SW480 (cell line): ENCODE results near the gene CAPN11.

Source experiments
- DNase-seq: peaks from one replicate; pipeline ENCODE4 v3.0.0-alpha.2; 2016; ENCODE audit warnings: low spot score

Gene CAPN11

GRCh38 chr6:44156494-44157151 lies 2.0 kb upstream of the CAPN11 start:
- no peak for DNase-seq

DNA sequence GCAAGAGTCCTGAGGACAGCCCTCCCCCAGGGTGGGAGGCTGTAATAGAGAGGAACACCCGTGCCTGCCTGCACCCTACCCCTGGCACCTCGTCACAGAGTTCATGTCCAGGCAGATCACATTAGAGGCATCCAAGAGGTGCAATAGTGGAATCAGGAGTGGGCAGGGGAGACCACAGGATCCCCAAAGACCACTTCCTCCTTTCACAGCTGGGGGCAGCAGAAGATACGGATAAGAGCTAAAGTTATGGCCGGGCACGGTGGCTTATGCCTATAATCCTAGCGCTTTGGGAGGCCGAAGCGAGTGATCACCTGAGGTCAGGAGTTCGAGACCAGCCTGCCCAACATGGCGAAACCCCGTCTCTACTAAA lies 1.5 kb upstream of the CAPN11 start:
- no peak for DNase-seq

DNA sequence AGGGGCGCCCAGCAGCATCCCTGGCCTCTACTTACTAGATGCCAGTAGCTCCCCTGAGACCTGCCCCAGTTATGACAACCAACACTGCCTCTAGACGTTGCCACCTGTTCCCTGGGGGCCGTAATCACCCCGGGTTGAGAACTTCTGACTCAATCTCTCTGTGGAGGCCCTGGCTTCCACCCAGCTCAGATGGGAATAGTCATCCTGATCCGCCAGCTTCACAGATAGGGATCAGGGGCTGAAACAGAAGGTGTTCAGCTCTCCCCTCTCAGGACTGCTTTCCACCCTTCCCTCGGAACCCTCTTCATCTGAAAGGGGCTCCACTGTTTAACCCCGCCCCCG lies 3.3 kb downstream of the CAPN11 start:
- DNase-seq = no peak

GRCh38 chr6:44162876-44163625 lies 4.4 kb downstream of the CAPN11 start:
- DNase-seq = no peak

- no peak for DNase-seq
Measured at GRCh38 chr6:44166116-44166515, 7.5 kb downstream of the CAPN11 start.

DNA sequence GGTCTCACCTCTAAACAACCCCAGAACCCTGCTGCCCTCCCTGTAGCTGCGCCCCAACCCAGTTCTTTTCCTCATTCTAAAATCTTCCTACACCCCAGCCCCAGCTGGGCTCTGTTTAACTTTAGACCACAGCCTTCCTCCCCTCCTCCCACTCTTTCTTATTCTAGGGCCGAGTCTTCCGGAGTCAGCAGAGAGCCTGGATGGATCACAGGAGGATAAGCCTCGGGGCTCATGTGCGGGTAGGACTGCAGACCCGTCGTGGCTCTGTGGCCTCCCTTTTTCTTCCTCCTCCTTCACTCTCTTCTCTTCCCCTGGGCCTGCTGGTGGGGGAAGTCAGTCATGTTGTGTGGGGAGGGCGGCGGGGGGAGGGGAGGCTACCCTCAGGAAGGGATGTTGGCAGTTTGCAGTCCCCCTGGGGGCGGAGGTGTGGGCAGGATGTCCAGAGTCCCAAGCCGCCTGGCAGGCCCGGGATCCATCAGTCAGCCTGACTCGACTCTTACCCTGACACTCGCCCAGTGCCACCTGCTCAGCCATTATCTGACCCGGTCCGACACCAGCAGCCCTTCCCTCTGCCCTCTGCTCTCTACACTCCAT lies 8.1 kb downstream of the CAPN11 start:
- no peak for DNase-seq

DNA sequence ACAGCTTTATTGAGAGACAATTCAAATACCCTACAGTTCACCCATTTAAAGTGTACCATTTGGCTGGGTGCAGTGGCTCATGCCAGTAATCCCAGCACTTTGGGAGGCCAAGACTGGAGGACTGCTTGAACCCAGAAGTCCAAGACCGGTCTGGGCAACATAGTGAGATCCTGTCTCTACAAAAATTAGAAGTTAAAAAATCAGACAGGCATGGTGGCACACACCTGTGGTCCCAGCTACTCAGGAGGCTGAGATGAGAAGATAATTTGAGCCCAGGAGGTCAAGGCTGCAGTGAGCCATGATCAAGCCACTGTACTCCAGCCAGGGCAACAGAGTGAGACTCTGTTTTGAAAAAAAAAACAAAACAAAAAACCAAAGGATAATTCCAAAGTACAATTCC lies 8.9 kb downstream of the CAPN11 start:
- no peak for DNase-seq

- no peak for DNase-seq
Measured at GRCh38 chr6:44169154-44169553, 10.5 kb downstream of the CAPN11 start.

GRCh38 chr6:44169886-44170570 lies 11.4 kb downstream of the CAPN11 start:
- peak; percentile 29 for DNase-seq

- no peak for DNase-seq
Measured at GRCh38 chr6:44171899-44172546, 13.4 kb downstream of the CAPN11 start.

DNA sequence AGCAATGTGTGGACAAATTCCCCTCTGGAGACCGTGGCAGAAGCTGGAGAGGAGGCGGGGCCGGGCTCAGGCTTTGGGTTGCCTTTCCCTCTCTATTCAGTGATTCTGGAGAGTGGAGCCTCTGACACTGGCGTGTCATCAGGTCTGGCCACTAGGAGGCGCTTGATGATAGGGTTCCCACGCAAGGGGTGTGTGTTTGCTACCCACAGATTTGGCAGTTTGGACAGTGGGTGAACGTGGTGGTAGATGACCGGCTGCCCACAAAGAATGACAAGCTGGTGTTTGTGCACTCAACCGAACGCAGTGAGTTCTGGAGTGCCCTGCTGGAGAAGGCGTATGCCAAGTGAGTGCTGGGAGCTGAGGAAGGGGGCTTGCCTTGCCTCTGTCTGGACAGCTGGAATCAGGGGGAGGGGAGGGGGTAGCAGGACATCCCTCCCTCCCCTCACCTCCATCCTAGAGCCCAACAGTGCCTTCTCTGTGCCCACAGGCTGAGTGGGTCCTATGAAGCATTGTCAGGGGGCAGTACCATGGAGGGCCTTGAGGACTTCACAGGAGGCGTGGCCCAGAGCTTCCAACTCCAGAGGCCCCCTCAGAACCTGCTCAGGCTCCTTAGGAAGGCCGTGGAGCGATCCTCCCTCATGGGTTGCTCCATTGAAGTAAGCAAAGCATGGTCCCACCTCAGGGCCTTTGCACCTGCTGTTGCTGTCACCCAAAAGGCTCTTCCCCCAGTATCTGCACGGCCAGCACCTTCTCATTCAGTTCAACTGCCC lies 14.3 kb downstream of the CAPN11 start:
- peak; percentile 76 for DNase-seq

- no peak for DNase-seq
Measured at GRCh38 chr6:44176130-44176761, 17.6 kb downstream of the CAPN11 start.

GRCh38 chr6:44176762-44177509 lies 18.3 kb downstream of the CAPN11 start:
- peak; percentile 25 for DNase-seq

DNA sequence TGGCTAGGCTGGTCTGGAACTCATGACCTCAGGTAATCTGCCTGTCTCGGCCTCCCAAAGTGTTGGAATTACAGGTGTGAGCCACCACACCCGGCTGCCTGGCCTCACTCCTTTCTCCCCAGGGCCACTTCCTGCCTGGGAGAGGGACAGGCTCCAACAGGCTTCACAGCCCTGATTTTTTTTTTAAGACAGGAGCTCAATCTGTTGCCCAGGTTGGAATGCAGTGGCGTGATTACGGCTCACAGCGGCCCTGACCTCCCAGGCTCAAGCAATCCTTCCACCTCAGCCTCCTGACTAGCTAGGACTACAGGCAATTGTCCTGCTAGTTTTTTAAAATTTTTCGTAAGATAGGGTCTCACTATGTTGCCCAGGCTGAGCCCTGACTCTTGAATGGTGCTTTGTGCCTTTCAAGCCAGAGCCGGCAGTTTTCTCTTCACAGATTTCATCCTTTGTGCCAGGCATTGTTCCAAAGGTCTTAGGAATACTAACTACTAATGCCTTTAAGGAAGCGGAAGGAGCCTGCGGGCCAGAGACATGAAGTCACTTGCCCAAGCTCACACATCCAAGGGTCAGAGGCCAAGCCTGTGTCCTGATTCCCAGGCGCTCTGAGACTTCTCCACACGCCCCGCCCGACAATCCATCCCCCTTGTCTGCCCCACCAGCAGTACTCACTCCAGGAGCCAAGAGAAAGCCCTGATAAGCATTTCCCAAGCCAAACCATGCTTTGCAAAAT lies 19.2 kb downstream of the CAPN11 start:
- DNase-seq = no peak

GRCh38 chr6:44178424-44179071 lies 19.9 kb downstream of the CAPN11 start:
- DNase-seq = no peak

DNA sequence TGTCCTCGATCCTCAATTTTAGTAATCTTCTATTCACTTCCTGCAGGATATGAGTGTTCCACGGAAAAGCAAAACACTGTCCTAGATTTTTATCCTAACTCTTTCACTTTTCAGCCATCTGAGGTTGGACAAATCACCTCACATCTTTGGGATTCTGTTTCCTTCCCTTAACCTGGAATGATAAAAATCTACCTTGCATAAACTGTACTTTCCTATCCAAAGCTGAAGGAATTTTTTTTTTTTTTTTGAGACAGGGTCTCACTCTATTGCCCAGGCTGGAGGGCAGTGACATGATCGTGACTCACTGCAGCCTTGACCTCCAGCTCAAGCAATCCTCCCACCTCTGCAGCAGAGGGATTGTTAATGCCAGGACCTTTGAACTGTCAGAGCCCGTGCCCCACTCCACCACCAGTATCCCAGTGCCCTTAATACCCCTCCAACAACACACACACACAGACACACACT lies 20.5 kb downstream of the CAPN11 start:
- DNase-seq = no peak

- DNase-seq = no peak
Measured at GRCh38 chr6:44179648-44180047, 21.0 kb downstream of the CAPN11 start.

- no peak for DNase-seq
Measured at GRCh38 chr6:44180406-44180805, 21.8 kb downstream of the CAPN11 start.

DNA sequence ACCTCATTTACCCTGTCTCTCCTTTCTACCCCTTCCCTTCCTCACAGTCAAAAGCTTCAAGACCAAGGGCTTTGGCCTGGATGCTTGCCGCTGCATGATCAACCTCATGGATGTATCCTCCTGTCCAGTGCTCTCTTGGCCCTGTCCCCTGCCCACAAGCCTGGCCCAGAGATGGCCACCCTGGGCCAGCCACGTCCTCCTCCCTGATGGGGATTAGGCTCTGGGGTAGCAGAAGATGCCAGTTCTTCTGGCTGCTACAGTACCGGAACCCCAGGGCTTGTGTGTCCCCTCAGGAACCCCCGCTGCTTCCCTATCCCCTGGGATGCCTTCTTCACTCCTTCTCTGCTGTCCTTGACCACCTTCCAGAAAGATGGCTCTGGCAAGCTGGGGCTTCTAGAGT lies 22.3 kb downstream of the CAPN11 start:
- DNase-seq = no peak
